ENCODE data around the gene GLG1.

- no peak for TF ChIP-seq ZFP30 (CRISPR knock-in tag; IDR thresholded peaks at IDR 0.05)
- no peak for TF ChIP-seq ZNF70 (CRISPR knock-in tag; IDR thresholded peaks at IDR 0.05)
These were observed 168.4 kb downstream of the GLG1 start for GRCh38 chr16:74438492-74438979.

Data from SK-N-SH treated with all-trans-retinoic acid at 6 μM for 48 hours (cell line).